Endothelial cell (in vitro differentiated cells): ENCODE results near the gene ZNF385B. TPM values are rescaled to one million over a fixed set of nuclear protein-coding genes. Genes with fewer than 3 reads are reported as not detected.

ENCODE experiments used
- DNase-seq: peaks from one replicate; pipeline ENCODE4 v3.0.0; 2021; ENCODE audit warnings: low spot score
- H3K27ac Mint-ChIP-seq: one replicate; pipeline ENCODE4 v1.8.0; 2021; ENCODE audit warnings: mixed read lengths, inconsistent platforms; ENCODE audit not compliant: unreplicated experiment
- H3K27me3 Mint-ChIP-seq: one replicate; pipeline ENCODE4 v1.8.0; 2021; ENCODE audit warnings: mild to moderate bottlenecking, moderate library complexity, mixed read lengths, inconsistent platforms; ENCODE audit not compliant: unreplicated experiment
- H3K36me3 Mint-ChIP-seq: one replicate; pipeline ENCODE4 v1.8.0; 2021; ENCODE audit warnings: mild to moderate bottlenecking, low read depth, mixed read lengths, inconsistent platforms; ENCODE audit not compliant: unreplicated experiment
- H3K4me1 Mint-ChIP-seq: one replicate; pipeline ENCODE4 v1.8.0; 2021; ENCODE audit warnings: mild to moderate bottlenecking, mixed read lengths, inconsistent platforms; ENCODE audit not compliant: unreplicated experiment
- H3K4me3 Mint-ChIP-seq: one replicate; pipeline ENCODE4 v1.8.0; 2021; ENCODE audit warnings: mild to moderate bottlenecking, mixed read lengths, inconsistent platforms; ENCODE audit not compliant: unreplicated experiment
- H3K9me3 Mint-ChIP-seq: one replicate; pipeline ENCODE4 v1.8.0; 2021; ENCODE audit warnings: mixed read lengths, inconsistent platforms; ENCODE audit not compliant: unreplicated experiment
- CTCF ChIP-seq: fragments of 200-600 bp; sonication (generic); IDR thresholded peaks from one replicate; pipeline ENCODE4 v1.5.0; 2021; ENCODE audit warnings: antibody characterized with exemption; ENCODE audit not compliant: unreplicated experiment
- total RNA-seq: library from RNA; stranded (reverse); fragmentation: NEBNext Ultra II Directional; extraction: Animal tissue kit (Norgen Biotek cat#: 25700); gene quantifications from one replicate; pipeline ENCODE4 v1.2.1, GENCODE V29; 2021; ENCODE audit not compliant: unreplicated experiment

ZNF385B gene
- total RNA-seq, 1 donor from 2014 or later: 0.49 TPM

GRCh38 chr2:179882851-179883806 is 21.7 kb upstream of the ZNF385B start:
- Mint-ChIP-seq H3K27ac (no peak overlapping the region), H3K4me1 (peaks cover 16% of the 10 kb centered on the region), H3K9me3 (no peaks in the 10 kb centered on the region), H3K36me3 (no peaks in the 10 kb centered on the region), H3K4me3 (no peak overlapping the region), H3K27me3 (no peaks in the 10 kb centered on the region)
- no peak for TF ChIP-seq CTCF
- no peak for DNase-seq

GRCh38 chr2:179877601-179878364 is 16.4 kb upstream of the ZNF385B start:
- H3K4me3 Mint-ChIP-seq: no peak overlapping the region
- no peaks in the 10 kb centered on the region for H3K9me3 Mint-ChIP-seq
- no peak for DNase-seq
- H3K36me3 Mint-ChIP-seq: no peaks in the 10 kb centered on the region
- H3K27ac Mint-ChIP-seq: no peak overlapping the region
- no peaks in the 10 kb centered on the region for H3K27me3 Mint-ChIP-seq
- TF ChIP-seq CTCF: no peak
- H3K4me1 Mint-ChIP-seq: peaks cover 5% of the 10 kb centered on the region

GRCh38 chr2:179876266-179876665 is 14.9 kb upstream of the ZNF385B start:
- peaks cover 2% of the 10 kb centered on the region for H3K4me1 Mint-ChIP-seq
- no peaks in the 10 kb centered on the region for H3K36me3 Mint-ChIP-seq
- no peak overlapping the region for H3K4me3 Mint-ChIP-seq
- H3K27me3 Mint-ChIP-seq: no peaks in the 10 kb centered on the region
- H3K9me3 Mint-ChIP-seq: no peaks in the 10 kb centered on the region
- no peak overlapping the region for H3K27ac Mint-ChIP-seq
- DNase-seq: no peak
- TF ChIP-seq CTCF: no peak

- TF ChIP-seq CTCF: no peak
These were observed 14.5 kb upstream of the ZNF385B start for GRCh38 chr2:179875864-179876263.

More at GRCh38 chr2:179875864-179876263, 14.5 kb upstream of the ZNF385B start:
- no peaks in the 10 kb centered on the region for H3K27me3 Mint-ChIP-seq
- H3K9me3 Mint-ChIP-seq: no peaks in the 10 kb centered on the region
- no peaks in the 10 kb centered on the region for H3K4me1 Mint-ChIP-seq
- H3K36me3 Mint-ChIP-seq: no peaks in the 10 kb centered on the region
- H3K27ac Mint-ChIP-seq: no peak overlapping the region
- H3K4me3 Mint-ChIP-seq: no peak overlapping the region
- DNase-seq: no peak
